ENCODE measurements around the gene FAM186B. TPM values are rescaled to one million over a fixed set of nuclear protein-coding genes. Genes with fewer than 3 reads are reported as not detected.

The FAM186B gene
- total RNA-seq, 4 donors from 2014 or later, result 0.21 to 0.77 (median 0.30) TPM; not detected in 1

DNA sequence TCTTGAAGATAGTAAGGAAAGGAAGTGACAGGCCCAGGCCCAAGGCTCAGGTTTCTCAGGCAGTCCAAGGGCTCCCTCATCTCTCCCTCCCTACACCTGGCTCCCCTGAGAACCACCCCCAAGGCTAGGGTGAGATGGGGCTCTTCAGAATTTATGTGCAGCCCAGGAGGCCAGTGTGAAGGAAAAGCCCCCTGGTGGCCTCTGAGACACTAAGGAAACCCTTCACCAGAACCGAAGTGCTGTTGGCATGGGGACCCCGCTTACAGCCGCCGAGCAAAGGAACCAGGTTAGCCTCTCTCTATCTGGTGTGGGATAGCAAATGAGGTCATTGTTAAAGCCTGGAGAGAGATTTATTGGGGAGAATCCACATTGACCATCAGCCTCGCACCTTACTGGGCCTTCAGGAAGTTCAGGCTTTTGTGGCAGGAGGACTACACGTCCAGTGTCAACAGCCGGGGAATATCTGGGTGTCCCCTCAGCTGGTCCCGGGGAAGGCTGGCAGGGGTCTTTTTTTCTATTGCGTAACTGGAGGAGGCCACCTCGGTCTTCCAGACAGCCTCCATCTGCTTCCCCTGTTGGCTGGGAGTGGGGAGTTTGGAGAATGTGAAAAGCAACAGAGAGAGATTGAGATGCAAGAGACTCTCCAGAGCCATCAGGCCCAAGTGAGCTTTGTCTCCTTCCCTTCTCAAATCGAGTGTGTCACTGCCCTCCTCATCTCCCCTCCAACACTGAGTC, 18.1 kb downstream of the FAM186B start:
- Histone ChIP-seq H3K27me3 (no peaks in the 10 kb centered on the region), H3K9me3 (no peaks in the 10 kb centered on the region), H3K36me3 (no peaks in the 10 kb centered on the region), H3K4me1 (no peaks in the 10 kb centered on the region), H3K4me3 (no peak overlapping the region), H3K27ac (no peak overlapping the region)
- TF ChIP-seq POLR2A (IDR thresholded peaks at IDR 0.05), result no peak
- TF ChIP-seq, protein P1, sequence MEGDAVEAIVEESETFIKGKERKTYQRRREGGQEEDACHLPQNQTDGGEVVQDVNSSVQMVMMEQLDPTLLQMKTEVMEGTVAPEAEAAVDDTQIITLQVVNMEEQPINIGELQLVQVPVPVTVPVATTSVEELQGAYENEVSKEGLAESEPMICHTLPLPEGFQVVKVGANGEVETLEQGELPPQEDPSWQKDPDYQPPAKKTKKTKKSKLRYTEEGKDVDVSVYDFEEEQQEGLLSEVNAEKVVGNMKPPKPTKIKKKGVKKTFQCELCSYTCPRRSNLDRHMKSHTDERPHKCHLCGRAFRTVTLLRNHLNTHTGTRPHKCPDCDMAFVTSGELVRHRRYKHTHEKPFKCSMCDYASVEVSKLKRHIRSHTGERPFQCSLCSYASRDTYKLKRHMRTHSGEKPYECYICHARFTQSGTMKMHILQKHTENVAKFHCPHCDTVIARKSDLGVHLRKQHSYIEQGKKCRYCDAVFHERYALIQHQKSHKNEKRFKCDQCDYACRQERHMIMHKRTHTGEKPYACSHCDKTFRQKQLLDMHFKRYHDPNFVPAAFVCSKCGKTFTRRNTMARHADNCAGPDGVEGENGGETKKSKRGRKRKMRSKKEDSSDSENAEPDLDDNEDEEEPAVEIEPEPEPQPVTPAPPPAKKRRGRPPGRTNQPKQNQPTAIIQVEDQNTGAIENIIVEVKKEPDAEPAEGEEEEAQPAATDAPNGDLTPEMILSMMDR (IDR thresholded peaks at IDR 0.05), result no peak
- no peak for DNase-seq
- intact Hi-C loops (cut with DNase I; ENCODE audit: low total_unique reads), result no loop called here

DNA sequence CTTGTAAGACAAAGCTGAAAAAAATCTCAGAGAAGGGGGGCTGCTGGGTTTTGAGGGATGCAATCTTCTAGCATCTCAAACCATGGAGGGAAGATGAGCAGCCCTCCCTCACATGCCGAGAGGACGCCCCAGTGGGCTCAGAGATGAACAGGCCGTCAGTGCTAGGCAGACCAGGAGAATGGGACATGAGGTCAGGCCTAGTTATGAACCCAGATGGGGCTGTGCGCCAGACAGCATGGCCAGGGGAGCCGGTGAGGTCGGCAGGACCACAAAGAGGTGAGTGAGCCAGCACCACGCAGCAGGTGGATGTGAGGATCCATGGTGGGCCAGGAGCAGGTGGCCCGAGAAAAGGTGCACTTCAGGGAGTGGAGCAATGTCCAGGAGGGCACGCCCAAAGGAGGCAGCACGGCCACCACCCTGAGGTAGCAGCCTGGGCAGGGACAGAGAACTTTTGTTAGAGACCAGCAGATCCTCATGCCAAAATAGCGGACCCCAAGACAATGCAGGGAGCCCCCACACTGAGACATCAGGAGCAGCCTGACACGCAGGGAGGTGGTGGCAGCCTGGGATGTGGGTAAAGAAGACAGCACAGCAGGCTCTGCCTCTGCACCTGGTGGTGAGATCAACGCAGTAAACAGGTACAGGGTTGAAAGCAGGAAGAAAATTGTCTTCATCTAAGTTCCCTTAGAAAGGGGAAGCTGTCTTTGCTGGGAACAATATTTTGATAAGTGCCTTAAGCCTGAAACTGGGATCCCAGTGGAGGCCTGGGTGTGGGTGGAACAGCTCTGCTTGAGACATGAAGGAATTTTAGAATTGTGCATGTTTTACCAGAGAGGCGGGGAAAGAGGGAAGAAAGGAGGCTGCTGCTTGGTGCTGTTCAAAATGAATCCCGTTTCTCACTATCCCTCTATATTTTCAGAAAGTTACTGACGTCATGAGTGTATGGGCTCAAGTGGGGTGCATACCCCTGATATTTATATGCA, 19.7 kb downstream of the FAM186B start:
- H3K9me3 ChIP-seq, result no peaks in the 10 kb centered on the region
- no peaks in the 10 kb centered on the region for H3K36me3 ChIP-seq
- TF ChIP-seq, protein P1 (IDR thresholded peaks at IDR 0.05), result no peak
- no peak for TF ChIP-seq POLR2A (IDR thresholded peaks at IDR 0.05)
- no peaks in the 10 kb centered on the region for H3K27me3 ChIP-seq
- no peak for DNase-seq
- no peak overlapping the region for H3K4me3 ChIP-seq
- intact Hi-C loops (cut with DNase I; ENCODE audit: low total_unique reads), result no loop called here
- H3K27ac ChIP-seq, result no peak overlapping the region
- H3K4me1 ChIP-seq, result no peaks in the 10 kb centered on the region

- no peaks in the 10 kb centered on the region for H3K4me1 ChIP-seq
- TF ChIP-seq, protein P1 (IDR thresholded peaks at IDR 0.05), result no peak
- no peak for TF ChIP-seq POLR2A (IDR thresholded peaks at IDR 0.05)
- no peaks in the 10 kb centered on the region for H3K27me3 ChIP-seq
- no peaks in the 10 kb centered on the region for H3K36me3 ChIP-seq
- no peak overlapping the region for H3K4me3 ChIP-seq
- no peak for DNase-seq
- H3K27ac ChIP-seq, result no peak overlapping the region
- intact Hi-C loops (cut with DNase I; ENCODE audit: low total_unique reads), result no loop called here
- H3K9me3 ChIP-seq, result no peaks in the 10 kb centered on the region
Measured at GRCh38 chr12:49584591-49584990, 20.8 kb downstream of the FAM186B start.

DNA sequence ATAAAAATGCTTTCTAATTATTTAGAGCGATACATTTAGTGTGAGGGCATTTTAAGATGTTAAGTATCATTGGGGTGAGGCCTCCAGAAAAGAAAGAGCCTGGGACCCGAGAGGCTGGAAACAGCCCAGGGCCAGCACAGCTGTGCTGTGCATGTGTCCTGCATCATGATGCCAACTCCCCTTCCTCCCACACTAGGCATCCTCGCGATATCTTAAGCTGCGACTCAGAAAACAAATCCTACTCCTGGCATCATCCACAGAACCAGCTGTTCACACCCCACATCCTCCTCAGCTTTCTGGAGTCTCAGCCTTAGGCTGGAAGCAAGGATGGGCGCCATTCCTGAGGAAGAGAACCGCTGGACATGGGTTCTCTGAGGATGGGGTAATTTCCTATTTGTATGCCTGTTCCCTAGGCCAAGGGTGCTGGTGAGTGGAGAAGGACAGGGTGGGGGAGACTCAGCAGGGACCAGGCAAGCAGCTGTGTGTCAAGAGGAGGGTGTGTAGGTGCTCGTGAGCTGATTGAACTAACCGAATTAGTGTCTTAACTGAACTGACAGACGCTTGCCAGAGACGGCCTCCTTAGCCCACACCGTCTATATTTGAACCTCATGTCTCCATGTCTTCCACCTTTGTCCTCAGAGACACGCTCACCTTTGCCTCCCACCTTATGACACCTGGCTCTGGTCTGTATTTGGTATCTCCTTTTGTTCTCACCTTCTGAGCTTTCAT, 21.9 kb downstream of the FAM186B start:
- H3K4me1 ChIP-seq, result no peaks in the 10 kb centered on the region
- TF ChIP-seq, protein P1 (IDR thresholded peaks at IDR 0.05), result no peak
- TF ChIP-seq POLR2A (IDR thresholded peaks at IDR 0.05), result no peak
- no peak overlapping the region for H3K4me3 ChIP-seq
- intact Hi-C loops (cut with DNase I; ENCODE audit: low total_unique reads), result no loop called here
- no peaks in the 10 kb centered on the region for H3K9me3 ChIP-seq
- DNase-seq, result no peak
- no peaks in the 10 kb centered on the region for H3K36me3 ChIP-seq
- no peaks in the 10 kb centered on the region for H3K27me3 ChIP-seq
- H3K27ac ChIP-seq, result peak overlapping the region; percentile 4 to 18
